A549 (cell line): ENCODE data around the gene GALNTL6. TPM values are rescaled to one million over a fixed set of nuclear protein-coding genes. Genes with fewer than 3 reads are reported as not detected.
A peak's percentile ranks its signal among the peaks of the same experiment; 100 is the strongest.

Experiments
- ATAC-seq, 2 experiments: fragments of 200-7000 bp in 1 of 2; fragments of >200 bp in 1 of 2; cut with Nextera tagmentation in 1 of 2; cut with Tn5 transposase in 1 of 2; 3 replicates each; pipeline versions ENCODE4 v1.8.0 to v1.9.1; 2018 to 2020; ENCODE audit warnings: mild to moderate bottlenecking in 1 of 2, moderate library complexity in 1 of 2
- CTCF ChIA-PET: fragments of 300-600 bp; sonication (Branson Sonifier 250); formaldehyde crosslinking; extraction: SDS; loops from one replicate; lab custom pipeline; 2021; ENCODE audit warnings: antibody characterized with exemption, inconsistent platforms; lab: Yijun Ruan, JAX
- POLR2A ChIA-PET: fragments of 350-600 bp; formaldehyde crosslinking; extraction: SDS; loops from one replicate; lab custom pipeline; 2021; ENCODE audit warnings: antibody characterized with exemption, inconsistent platforms; lab: Yijun Ruan, JAX
- DNase-seq, 2 experiments: peaks; one replicate each; pipeline versions ENCODE4 v3.0.0 to v3.0.0-alpha.2; 2011 to 2016; ENCODE audit warnings: low read depth in 1 of 2, low spot score in 1 of 2
- FAIRE-seq: peaks from 2 replicates; lab custom pipeline; 2011; peaks lifted over from hg19 to GRCh38; lab: Jason Lieb, UNC
- H3K27ac ChIP-seq, 2 experiments: fragments of >200 bp; sonication (Bioruptor Twin); formaldehyde crosslinking; 3 replicates each; pipeline ENCODE4 v1.5.1; 2016 to 2017
- H3K4me1 ChIP-seq: fragments of >200 bp; sonication (Bioruptor Twin); formaldehyde crosslinking; 3 replicates; pipeline ENCODE4 v1.6.1; 2016
- H3K4me2 ChIP-seq: fragments of >200 bp; sonication (Bioruptor Twin); formaldehyde crosslinking; 3 replicates; pipeline ENCODE4 v1.6.1; 2016
- H3K4me3 ChIP-seq: fragments of >200 bp; sonication (Bioruptor Twin); formaldehyde crosslinking; 3 replicates; pipeline ENCODE4 v1.5.1; 2016
- H3K9me3 ChIP-seq: fragments of >200 bp; sonication (Bioruptor Twin); formaldehyde crosslinking; 3 replicates; pipeline ENCODE4 v1.6.1; 2016
- CEBPB ChIP-seq, 2 experiments: fragments of >200 bp in 1 of 2; sonication (Bioruptor Twin) in 1 of 2; formaldehyde crosslinking in 1 of 2; IDR thresholded peaks; 2 replicates each; pipeline ENCODE4 v1.6.1; 2012 to 2016
- CTCF ChIP-seq: fragments of >200 bp; sonication (Bioruptor Twin); formaldehyde crosslinking; IDR thresholded peaks from 3 replicates; pipeline ENCODE4 v1.5.1; 2016
- EHMT2 ChIP-seq: fragments of 200-600 bp; sonication (generic); IDR thresholded peaks from 2 replicates; pipeline ENCODE4 v1.6.1; 2016; ENCODE audit warnings: antibody characterized with exemption, low read depth, mild to moderate bottlenecking, moderate library complexity
- EP300 ChIP-seq, 2 experiments: fragments of >200 bp; sonication (Bioruptor Twin); formaldehyde crosslinking; IDR thresholded peaks; 2 replicates in 1 of 2; 3 replicates in 1 of 2; pipeline ENCODE4 v1.6.1; 2016 to 2017
- FOSB ChIP-seq: fragments of 250-450 bp; sonication (Bioruptor Pico); IDR thresholded peaks from 2 replicates; pipeline ENCODE4 v1.5.0; 2020; ENCODE audit warnings: mild to moderate bottlenecking, moderate library complexity
- FOSL2 ChIP-seq, 2 experiments: fragments of 450-650 bp in 1 of 2; fragments of >200 bp in 1 of 2; sonication (Bioruptor Twin) in 1 of 2; formaldehyde crosslinking; IDR thresholded peaks; 2 replicates each; pipeline versions ENCODE4 v1.5.0 to v1.6.1; 2016 to 2020; ENCODE audit warnings: mild to moderate bottlenecking in 1 of 2, moderate library complexity in 1 of 2
- FOXS1 ChIP-seq: fragments of 250-450 bp; sonication (Bioruptor Pico); IDR thresholded peaks from 2 replicates; pipeline ENCODE4 v1.5.0; 2020; ENCODE audit warnings: mild to moderate bottlenecking, moderate library complexity
- GATA3 ChIP-seq: IDR thresholded peaks from 2 replicates; pipeline ENCODE4 v1.6.1; 2012; ENCODE audit warnings: borderline replicate concordance
- HOXB5 ChIP-seq: fragments of 250-450 bp; sonication (Bioruptor Pico); IDR thresholded peaks from 2 replicates; pipeline ENCODE4 v1.5.0; 2020; ENCODE audit warnings: mild to moderate bottlenecking, moderate library complexity
- JUN ChIP-seq, 2 experiments: fragments of >200 bp; sonication (Bioruptor Twin); formaldehyde crosslinking; IDR thresholded peaks; 2 replicates in 1 of 2; 3 replicates in 1 of 2; pipeline ENCODE4 v1.6.1; 2016 to 2017
- JUNB ChIP-seq: fragments of >200 bp; sonication (Bioruptor Twin); formaldehyde crosslinking; IDR thresholded peaks from 2 replicates; pipeline ENCODE4 v1.6.1; 2016
- KDM1A ChIP-seq: fragments of 200-600 bp; sonication (generic); IDR thresholded peaks from 2 replicates; pipeline ENCODE4 v1.6.1; 2016; ENCODE audit warnings: low read depth, mild to moderate bottlenecking
- NPAS2 ChIP-seq: fragments of 250-450 bp; sonication (Bioruptor Pico); IDR thresholded peaks from 2 replicates; pipeline ENCODE4 v1.8.0; 2022; ENCODE audit warnings: mild to moderate bottlenecking, moderate library complexity, borderline replicate concordance
- RAD21 ChIP-seq, 2 experiments: fragments of >200 bp in 1 of 2; sonication (Bioruptor Twin) in 1 of 2; formaldehyde crosslinking in 1 of 2; IDR thresholded peaks in 1 of 2; conservative IDR thresholded peaks in 1 of 2; 2 replicates in 1 of 2; 3 replicates in 1 of 2; pipeline ENCODE4 v1.6.1; 2012 to 2018; ENCODE audit warnings: inconsistent platforms in 1 of 2
- REST ChIP-seq: fragments of 200-600 bp; sonication (generic); IDR thresholded peaks from 2 replicates; pipeline ENCODE4 v1.6.1; 2016; ENCODE audit warnings: antibody characterized with exemption, mild to moderate bottlenecking, moderate library complexity
- RFX5 ChIP-seq: fragments of 450-650 bp; IDR thresholded peaks from 2 replicates; pipeline ENCODE4 v1.7.1; 2014; ENCODE audit warnings: antibody characterized with exemption, mild to moderate bottlenecking, moderate library complexity
- SMC3 ChIP-seq: fragments of >200 bp; sonication (Bioruptor Twin); formaldehyde crosslinking; IDR thresholded peaks from 3 replicates; pipeline ENCODE4 v1.6.1; 2018; ENCODE audit warnings: inconsistent platforms
- TP53 ChIP-seq: fragments of 250-450 bp; sonication (Bioruptor Pico); IDR thresholded peaks from 2 replicates; pipeline ENCODE4 v1.5.0; 2021; ENCODE audit warnings: mild to moderate bottlenecking, moderate library complexity
- WGBS: methylation state at CpG from one replicate; pipeline ENCODE4 v1.1.6; 2017; ENCODE audit errors: missing lambda C conversion rate; 5-methylcytosine and 5-hydroxymethylcytosine counted together
- polyA plus RNA-seq, 4 experiments: library from polyadenylated mRNA; depleted of rRNA in 3 of 4; stranded (reverse); fragments of >200 nt; fragmentation: RNase III in 1 of 4; extraction: RNeasy Plus Mini Kit Qiagen cat#74134 plus additional on column Dnase treatment in 1 of 4; gene quantifications; 2 replicates in 3 of 4; 3 replicates in 1 of 4; pipeline ENCODE4 v1.2.3, GENCODE V29; 2011 to 2017
- TF ChIP-seq, protein P1 (sequence below): fragments of 250-450 bp; sonication (Bioruptor Pico); IDR thresholded peaks from 2 replicates; pipeline ENCODE4 v1.5.0; 2020; ENCODE audit warnings: low read depth, mild to moderate bottlenecking, moderate library complexity
- TF ChIP-seq, protein P2 (sequence below): IDR thresholded peaks from 2 replicates; pipeline ENCODE4 v1.6.1; 2012
- TF ChIP-seq, protein P3 (sequence below): IDR thresholded peaks from 2 replicates; pipeline ENCODE4 v1.6.1; 2012

The GALNTL6 gene
- polyA plus RNA-seq, 2 of the 4 experiments (the other 2 are of a cell fraction) = 0.06 to 0.49 TPM

DNA sequence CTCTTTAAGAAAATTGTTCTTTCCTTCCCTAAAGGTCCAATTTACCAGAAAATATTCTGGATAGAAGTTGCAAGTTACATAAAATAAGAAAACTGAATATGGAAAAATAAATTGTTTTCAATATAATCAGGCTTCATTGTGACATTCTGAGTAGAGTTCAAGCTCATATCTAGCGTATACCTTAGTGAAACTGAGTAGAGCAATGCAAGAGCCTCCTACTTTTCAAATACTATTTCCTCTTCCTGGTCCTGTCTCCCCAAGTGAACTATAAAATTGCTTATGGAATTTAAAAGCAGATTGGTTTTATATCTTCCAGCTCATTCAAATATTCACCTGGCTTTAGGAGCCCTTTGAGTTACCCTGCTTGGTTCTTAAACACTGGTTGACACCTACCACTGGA lies 1166.1 kb downstream of the GALNTL6 start:
- CTCF ChIA-PET = interaction anchor here (1.0 kb wide), 1 partner anchor 278 kb away, joined by 3 read pairs; no protein-coding TSS in a partner anchor
- Histone ChIP-seq H3K4me3 (no peak overlapping the region), H3K4me2 (peak overlapping the region; percentile 44; the same call in 2 of the 3 replicates), H3K9me3 (peaks cover 51% of the 10 kb centered on the region), H3K4me1 (peaks cover 54% of the 10 kb centered on the region), H3K27ac (peak overlapping the region; percentile 88 to 91)
- TF ChIP-seq, protein P1, sequence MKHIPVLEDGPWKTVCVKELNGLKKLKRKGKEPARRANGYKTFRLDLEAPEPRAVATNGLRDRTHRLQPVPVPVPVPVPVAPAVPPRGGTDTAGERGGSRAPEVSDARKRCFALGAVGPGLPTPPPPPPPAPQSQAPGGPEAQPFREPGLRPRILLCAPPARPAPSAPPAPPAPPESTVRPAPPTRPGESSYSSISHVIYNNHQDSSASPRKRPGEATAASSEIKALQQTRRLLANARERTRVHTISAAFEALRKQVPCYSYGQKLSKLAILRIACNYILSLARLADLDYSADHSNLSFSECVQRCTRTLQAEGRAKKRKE (CRISPR knock-in tag) = 0 out of 2 replicates have a peak, but pooled peaks have one; percentile 53
- no peak for TF ChIP-seq CTCF
- ATAC-seq (peak in 1 of 2 experiments; percentile 59; a peak in 3 of 6 replicates), DNase-seq (peak in 1 of 2 experiments; percentile 47), FAIRE-seq (no peak)
- POLR2A ChIA-PET = interaction anchor here (2.1 kb wide), 1 partner anchor 17 kb away, joined by 6 read pairs; no protein-coding TSS in a partner anchor
- WGBS = 29% methylated on average over 1 of the region's 1 CpG

- Histone ChIP-seq H3K4me1 (peaks cover 54% of the 10 kb centered on the region), H3K4me3 (no peak overlapping the region), H3K27ac (peak overlapping the region; percentile 88 to 91), H3K9me3 (peaks cover 45% of the 10 kb centered on the region), H3K4me2 (no peak overlapping the region)
- ATAC-seq (no peak), FAIRE-seq (no peak), DNase-seq (peak in 1 of 2 experiments; percentile 28)
- TF ChIP-seq FOSL2 (IDR thresholded peaks at IDR 0.05) = no peak
- peak; percentile 40; the same call in 1 of the 2 replicates for TF ChIP-seq FOSL2 (CRISPR knock-in tag; IDR thresholded peaks at IDR 0.05)
- TF ChIP-seq CEBPB (IDR thresholded peaks at IDR 0.05) = 0 out of 4 replicates have a peak, but pooled peaks of 1 of the 2 experiments have one; percentile 27
- no peak for TF ChIP-seq RFX5
- POLR2A ChIA-PET = no interaction called here
- WGBS = 68% methylated on average over 3 of the region's 3 CpGs
- CTCF ChIA-PET = no interaction called here
Observed at GRCh38 chr4:172980219-172980618, 1167.0 kb downstream of the GALNTL6 start.

- no peak overlapping the region for H3K4me3 ChIP-seq
- FAIRE-seq (no peak), ATAC-seq (peak; percentile 82 to 83)
- peaks cover 35% of the 10 kb centered on the region for H3K9me3 ChIP-seq
- 0% methylated on average over 2 of the region's 2 CpGs for WGBS
- H3K27ac ChIP-seq = peak overlapping the region; percentile 88 to 91
- ChIA-PET CTCF (interaction anchor here (0.9 kb wide), 1 partner anchor 32 kb away, joined by 3 read pairs; no protein-coding TSS in a partner anchor), POLR2A (no interaction called here)
- H3K4me2 ChIP-seq = peak overlapping the region; percentile 38
- no peak for TF ChIP-seq TP53 (CRISPR knock-in tag)
- TF ChIP-seq KDM1A = no peak
- peak; percentile 84 for TF ChIP-seq JUNB
- TF ChIP-seq, protein P2, sequence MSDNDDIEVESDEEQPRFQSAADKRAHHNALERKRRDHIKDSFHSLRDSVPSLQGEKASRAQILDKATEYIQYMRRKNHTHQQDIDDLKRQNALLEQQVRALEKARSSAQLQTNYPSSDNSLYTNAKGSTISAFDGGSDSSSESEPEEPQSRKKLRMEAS = peak; percentile 70
- no peak for TF ChIP-seq RFX5
- TF ChIP-seq SMC3 = no peak
- peak in 1 of 2 experiments; percentile 44; a peak in 3 of 5 replicates for TF ChIP-seq RAD21 (conservative IDR thresholded peaks at IDR 0.05 in 1 of 2, IDR thresholded peaks at IDR 0.05 in 1 of 2)
- TF ChIP-seq JUN (IDR thresholded peaks at IDR 0.05) = peak; percentile 48 to 60; a peak in 2 of 5 replicates
- TF ChIP-seq FOSL2 (IDR thresholded peaks at IDR 0.05) = peak; percentile 76
- TF ChIP-seq FOSL2 (CRISPR knock-in tag; IDR thresholded peaks at IDR 0.05) = peak; percentile 90
- TF ChIP-seq FOXS1 (CRISPR knock-in tag) = peak; percentile 21; the same call in 1 of the 2 replicates
- no peak for TF ChIP-seq NPAS2 (CRISPR knock-in tag)
- TF ChIP-seq HOXB5 (CRISPR knock-in tag) = no peak
- TF ChIP-seq EHMT2 = no peak; the same call in 1 of the 2 replicates
- TF ChIP-seq FOSB (CRISPR knock-in tag) = no peak
- peak; percentile 69 to 77; a peak in 3 of 5 replicates for TF ChIP-seq EP300 (IDR thresholded peaks at IDR 0.05)
- TF ChIP-seq REST = no peak
- TF ChIP-seq CEBPB (IDR thresholded peaks at IDR 0.05) = 0 out of 4 replicates have a peak, but pooled peaks of 1 of the 2 experiments have one; percentile 39
- TF ChIP-seq GATA3 = peak; percentile 75
- TF ChIP-seq, protein P3, sequence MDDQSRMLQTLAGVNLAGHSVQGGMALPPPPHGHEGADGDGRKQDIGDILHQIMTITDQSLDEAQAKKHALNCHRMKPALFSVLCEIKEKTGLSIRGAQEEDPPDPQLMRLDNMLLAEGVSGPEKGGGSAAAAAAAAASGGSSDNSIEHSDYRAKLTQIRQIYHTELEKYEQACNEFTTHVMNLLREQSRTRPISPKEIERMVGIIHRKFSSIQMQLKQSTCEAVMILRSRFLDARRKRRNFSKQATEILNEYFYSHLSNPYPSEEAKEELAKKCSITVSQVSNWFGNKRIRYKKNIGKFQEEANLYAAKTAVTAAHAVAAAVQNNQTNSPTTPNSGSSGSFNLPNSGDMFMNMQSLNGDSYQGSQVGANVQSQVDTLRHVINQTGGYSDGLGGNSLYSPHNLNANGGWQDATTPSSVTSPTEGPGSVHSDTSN = no peak
- TF ChIP-seq, all 56 proteins: peak for 9
- H3K4me1 ChIP-seq = peaks cover 48% of the 10 kb centered on the region
- DNase-seq = peak; percentile 17 to 90
Observed at GRCh38 chr4:172982151-172982590, 1169.0 kb downstream of the GALNTL6 start.
